ENCODE data around the gene HTRA3.
A peak's percentile ranks its signal among the peaks of the same experiment; 100 is the strongest.

HTRA3 gene

GRCh38 chr4:8270418-8270771 lies 841 bp downstream of the HTRA3 start:
- DNase-seq: no peak

- DNase-seq: no peak
These were observed 1.6 kb downstream of the HTRA3 start for GRCh38 chr4:8270912-8271815.

- no peak for DNase-seq
These were observed 2.3 kb downstream of the HTRA3 start for GRCh38 chr4:8271821-8272220.

GRCh38 chr4:8272472-8273428 lies 3.2 kb downstream of the HTRA3 start:
- peak; percentile 32 for DNase-seq

- no peak for DNase-seq
These were observed 3.9 kb downstream of the HTRA3 start for GRCh38 chr4:8273450-8273849.

- no peak for DNase-seq
These were observed 4.6 kb downstream of the HTRA3 start for GRCh38 chr4:8274066-8274652.

GRCh38 chr4:8274765-8275547 lies 5.4 kb downstream of the HTRA3 start:
- DNase-seq: peak; percentile 41

GRCh38 chr4:8275548-8275910 lies 6.0 kb downstream of the HTRA3 start:
- no peak for DNase-seq

- no peak for DNase-seq
These were observed 7.0 kb downstream of the HTRA3 start for GRCh38 chr4:8276358-8277240.

- DNase-seq: no peak
These were observed 7.9 kb downstream of the HTRA3 start for GRCh38 chr4:8277356-8278008.

GRCh38 chr4:8278009-8278395 lies 8.4 kb downstream of the HTRA3 start:
- no peak for DNase-seq

- DNase-seq: no peak
These were observed 9.1 kb downstream of the HTRA3 start for GRCh38 chr4:8278421-8279287.

- no peak for DNase-seq
These were observed 10.0 kb downstream of the HTRA3 start for GRCh38 chr4:8279321-8280157.

- DNase-seq: no peak
These were observed 10.8 kb downstream of the HTRA3 start for GRCh38 chr4:8280158-8280875.

- no peak for DNase-seq
These were observed 11.4 kb downstream of the HTRA3 start for GRCh38 chr4:8280876-8281440.

GRCh38 chr4:8281519-8282133 lies 12.1 kb downstream of the HTRA3 start:
- no peak for DNase-seq

- no peak for DNase-seq
These were observed 12.6 kb downstream of the HTRA3 start for GRCh38 chr4:8282134-8282641.

Data from hematopoietic multipotent progenitor cell treated with erythropoietin and hydrocortisone succinate and interleukin-3 and kit ligand, for 6 days (in vitro differentiated cells).